Stomach smooth muscle (tissue), 2 donors: ENCODE measurements around the gene USP10.
"Not testable (repeated sequence)": the region's sequence is repeated elsewhere in the genome, so short reads cannot be mapped to it uniquely, and the experiment has no call there.

Experiments used
- H3K27ac ChIP-seq: one replicate; pipeline ENCODE4 v1.7.0; 2013; ENCODE audit warnings: mild to moderate bottlenecking, low read length, inconsistent platforms
- H3K27me3 ChIP-seq, 2 donors: one replicate each; pipeline ENCODE4 v1.7.0; 2013; ENCODE audit warnings: low read length in 2 of 2; ENCODE audit not compliant: insufficient read depth in 2 of 2, control insufficient read depth in 1 of 2
- H3K36me3 ChIP-seq, 2 donors: one replicate each; pipeline ENCODE4 v1.7.0; 2013; ENCODE audit warnings: low read length in 2 of 2; ENCODE audit not compliant: control insufficient read depth in 2 of 2, insufficient read depth in 2 of 2
- H3K4me1 ChIP-seq: one replicate; pipeline ENCODE4 v1.7.0; 2013; ENCODE audit warnings: low read length; ENCODE audit not compliant: control insufficient read depth, insufficient read depth
- H3K4me3 ChIP-seq, 2 donors: one replicate each; pipeline ENCODE4 v1.7.0; 2013; ENCODE audit warnings: low read length in 2 of 2
- H3K9ac ChIP-seq, 2 donors: one replicate each; pipeline ENCODE4 v1.7.0; 2013; ENCODE audit warnings: low read length in 2 of 2, mild to moderate bottlenecking in 1 of 2
- H3K9me3 ChIP-seq, 2 donors: one replicate each; pipeline ENCODE4 v1.7.0; 2013; ENCODE audit warnings: low read length in 2 of 2; ENCODE audit not compliant: control insufficient read depth in 2 of 2
- donor health status: healthy.
- donor health status: Pancreatic carcinoma.

The USP10 gene

GRCh38 chr16:84728853-84729424 lies 29.1 kb downstream of the USP10 start:
- peaks cover 0 to 3% of the 10 kb centered on the region in 2 donors for H3K36me3 ChIP-seq
- H3K27me3 ChIP-seq, result no peaks in the 10 kb centered on the region
- no peak overlapping the region for H3K4me3 ChIP-seq
- no peak overlapping the region for H3K9ac ChIP-seq
- peaks cover 20% of the 10 kb centered on the region for H3K4me1 ChIP-seq
- H3K9me3 ChIP-seq, result no peaks in the 10 kb centered on the region
- H3K27ac ChIP-seq, result no peak overlapping the region

GRCh38 chr16:84729716-84730320 lies 30.0 kb downstream of the USP10 start:
- no peaks in the 10 kb centered on the region for H3K27me3 ChIP-seq
- no peak overlapping the region for H3K4me3 ChIP-seq
- peaks cover 0 to 3% of the 10 kb centered on the region in 2 donors for H3K36me3 ChIP-seq
- H3K9ac ChIP-seq, result no peak overlapping the region
- H3K27ac ChIP-seq, result no peak overlapping the region
- H3K9me3 ChIP-seq, result no peaks in the 10 kb centered on the region
- peaks cover 14% of the 10 kb centered on the region for H3K4me1 ChIP-seq

- no peak overlapping the region for H3K27ac ChIP-seq
- H3K9me3 ChIP-seq, result no peaks in the 10 kb centered on the region
- H3K27me3 ChIP-seq, result no peaks in the 10 kb centered on the region
- H3K4me1 ChIP-seq, result peaks cover 13% of the 10 kb centered on the region
- no peak overlapping the region for H3K9ac ChIP-seq
- no peak overlapping the region for H3K4me3 ChIP-seq
- H3K36me3 ChIP-seq, result peaks cover 0 to 3% of the 10 kb centered on the region in 2 donors
Measured at GRCh38 chr16:84730406-84731106, 30.8 kb downstream of the USP10 start.

GRCh38 chr16:84732332-84732673 lies 32.5 kb downstream of the USP10 start:
- H3K27me3 ChIP-seq, H3K4me3 ChIP-seq, H3K36me3 ChIP-seq, H3K4me1 ChIP-seq, H3K9ac ChIP-seq, H3K9me3 ChIP-seq, H3K27ac ChIP-seq: not testable (repeated sequence)

- H3K9me3 ChIP-seq, result no peaks in the 10 kb centered on the region
- H3K27ac ChIP-seq, result no peak overlapping the region
- peaks cover 10% of the 10 kb centered on the region for H3K4me1 ChIP-seq
- H3K36me3 ChIP-seq, result peaks cover 0 to 3% of the 10 kb centered on the region in 2 donors
- H3K27me3 ChIP-seq, result no peaks in the 10 kb centered on the region
- no peak overlapping the region for H3K4me3 ChIP-seq
- H3K9ac ChIP-seq, result no peak overlapping the region
Measured at GRCh38 chr16:84732674-84733352, 33.0 kb downstream of the USP10 start.

GRCh38 chr16:84735849-84736586 lies 36.2 kb downstream of the USP10 start:
- Histone ChIP-seq H3K9me3 (no peaks in the 10 kb centered on the region), H3K9ac (no peak overlapping the region), H3K27me3 (no peaks in the 10 kb centered on the region), H3K27ac (no peak overlapping the region), H3K4me3 (no peak overlapping the region), H3K4me1 (peaks cover 19% of the 10 kb centered on the region), H3K36me3 (peaks cover 0 to 3% of the 10 kb centered on the region in 2 donors)

GRCh38 chr16:84737192-84738011 lies 37.6 kb downstream of the USP10 start:
- Histone ChIP-seq H3K9ac (no peak overlapping the region), H3K27ac (no peak overlapping the region), H3K36me3 (peaks cover 0 to 3% of the 10 kb centered on the region in 2 donors), H3K27me3 (no peaks in the 10 kb centered on the region), H3K9me3 (no peaks in the 10 kb centered on the region), H3K4me3 (no peak overlapping the region), H3K4me1 (peaks cover 32% of the 10 kb centered on the region)

- Histone ChIP-seq H3K27ac (no peak overlapping the region), H3K9me3 (no peaks in the 10 kb centered on the region), H3K27me3 (no peaks in the 10 kb centered on the region), H3K36me3 (peaks cover 3% of the 10 kb centered on the region in 2 donors), H3K4me3 (no peak overlapping the region), H3K4me1 (peaks cover 35% of the 10 kb centered on the region), H3K9ac (no peak overlapping the region)
Measured at GRCh38 chr16:84738255-84739038, 38.6 kb downstream of the USP10 start.

GRCh38 chr16:84739349-84740124 lies 39.7 kb downstream of the USP10 start:
- Histone ChIP-seq H3K4me1 (peaks cover 35% of the 10 kb centered on the region), H3K9me3 (no peaks in the 10 kb centered on the region), H3K27me3 (no peaks in the 10 kb centered on the region), H3K27ac (no peak overlapping the region), H3K36me3 (peaks cover 0 to 3% of the 10 kb centered on the region in 2 donors), H3K9ac (no peak overlapping the region), H3K4me3 (no peak overlapping the region)
